Measurements from ENCODE around the gene MYL10. TPM values are rescaled to one million over a fixed set of nuclear protein-coding genes. Genes with fewer than 3 reads are reported as not detected.

MYL10 gene
- total and polyA plus RNA-seq, 2 of the 13 experiments (the other 11 are each of a cell fraction or from before 2014, with no cell fraction given), result not detected

- TF ChIP-seq ZBTB40 (IDR thresholded peaks at IDR 0.05), result no peak
- TF ChIP-seq ZBTB40 (CRISPR knock-in tag; IDR thresholded peaks at IDR 0.05), result no peak
- no peak for TF ChIP-seq ZNF552 (CRISPR knock-in tag; IDR thresholded peaks at IDR 0.05; ENCODE audit: borderline replicate concordance)
- no peak for TF ChIP-seq ZNF124 (CRISPR knock-in tag; IDR thresholded peaks at IDR 0.05)
- TF ChIP-seq TFDP2 (CRISPR knock-in tag; IDR thresholded peaks at IDR 0.05), result no peak
- no peak for TF ChIP-seq ZNF580 (CRISPR knock-in tag; IDR thresholded peaks at IDR 0.05; ENCODE audit: borderline replicate concordance, low read depth)
- no peak for TF ChIP-seq MATR3 (CRISPR knock-in tag; IDR thresholded peaks at IDR 0.05)
- no peak for TF ChIP-seq ZNF503 (CRISPR knock-in tag; IDR thresholded peaks at IDR 0.05)
- no peak for TF ChIP-seq POGZ (CRISPR knock-in tag; IDR thresholded peaks at IDR 0.05)
- no peak for TF ChIP-seq SRSF4 (IDR thresholded peaks at IDR 0.05; ENCODE audit: low read depth, low read length, poor library complexity, severe bottlenecking)
- TF ChIP-seq CSRNP1 (CRISPR knock-in tag; IDR thresholded peaks at IDR 0.05), result no peak
- no peak for TF ChIP-seq EED (CRISPR knock-in tag; IDR thresholded peaks at IDR 0.05)
- TF ChIP-seq ZNF350 (CRISPR knock-in tag; IDR thresholded peaks at IDR 0.05; ENCODE audit: borderline replicate concordance, low read depth), result no peak
- no peak for TF ChIP-seq U2AF1 (optimal IDR thresholded peaks at IDR 0.05; ENCODE audit: low read depth, low read length)
- no peak for TF ChIP-seq MTF2 (CRISPR knock-in tag; IDR thresholded peaks at IDR 0.05; ENCODE audit: borderline replicate concordance)
These were observed 39.0 kb downstream of the MYL10 start (continued) for GRCh38 chr7:101589976-101590662.

All from HepG2 (cell line).